HepG2 (cell line): Measurements from ENCODE around the gene ELP5. TPM values are rescaled to one million over a fixed set of nuclear protein-coding genes. Genes with fewer than 3 reads are reported as not detected.
A peak's percentile ranks its signal among the peaks of the same experiment; 100 is the strongest.

ENCODE experiments used
- CENPX ChIP-seq: sonication (generic); formaldehyde crosslinking; IDR thresholded peaks from 2 replicates; pipeline ENCODE4 v1.9.0; 2021; ENCODE audit warnings: mild to moderate bottlenecking, missing genetic modification reagents, moderate library complexity
- FOXO1 ChIP-seq: sonication (generic); formaldehyde crosslinking; IDR thresholded peaks from 2 replicates; pipeline ENCODE4 v1.4.0; 2020; ENCODE audit warnings: missing genetic modification reagents
- GPN1 ChIP-seq: sonication (generic); formaldehyde crosslinking; IDR thresholded peaks from 2 replicates; pipeline ENCODE4 v1.5.1; 2020; ENCODE audit warnings: missing genetic modification reagents, borderline replicate concordance
- HBP1 ChIP-seq: IDR thresholded peaks from 2 replicates; pipeline ENCODE4 v1.6.1; 2016; ENCODE audit warnings: low read depth, control low read depth
- MIER2 ChIP-seq: IDR thresholded peaks from 2 replicates; pipeline ENCODE4 v1.6.1; 2016; ENCODE audit warnings: missing biosample characterization, missing genetic modification reagents
- NFE2L2 ChIP-seq: fragments of 150-350 bp; IDR thresholded peaks from 2 replicates; pipeline ENCODE4 v1.6.1; 2014; ENCODE audit warnings: low read length
- NFIB ChIP-seq: sonication (generic); formaldehyde crosslinking; IDR thresholded peaks from 2 replicates; pipeline ENCODE4 v1.9.0; 2021; ENCODE audit warnings: missing genetic modification reagents, mild to moderate bottlenecking, borderline replicate concordance
- POLR2AphosphoS5 ChIP-seq: IDR thresholded peaks from 2 replicates; pipeline ENCODE4 v1.6.1; 2012; ENCODE audit warnings: low read depth, low read length
- PRPF4 ChIP-seq: fragments of 200-400 bp; formaldehyde crosslinking; IDR thresholded peaks from 2 replicates; pipeline ENCODE4 v1.6.1; 2016; ENCODE audit warnings: low read length, low read depth; ENCODE audit not compliant: poor library complexity, severe bottlenecking
- RXRA ChIP-seq: sonication (generic); formaldehyde crosslinking; IDR thresholded peaks from 2 replicates; pipeline ENCODE4 v1.5.1; 2020; ENCODE audit warnings: missing genetic modification reagents
- SMARCE1 ChIP-seq: fragments of 450-650 bp; IDR thresholded peaks from 2 replicates; pipeline ENCODE4 v1.6.1; 2017; ENCODE audit warnings: borderline replicate concordance
- SNAPC4 ChIP-seq: sonication (generic); formaldehyde crosslinking; IDR thresholded peaks from 2 replicates; pipeline ENCODE4 v1.4.0; 2020; ENCODE audit warnings: mild to moderate bottlenecking, missing genetic modification reagents
- SOX5 ChIP-seq: IDR thresholded peaks from 2 replicates; pipeline ENCODE4 v1.6.1; 2016; ENCODE audit warnings: borderline replicate concordance
- SPEN ChIP-seq: sonication (generic); formaldehyde crosslinking; IDR thresholded peaks from 2 replicates; pipeline ENCODE4 v1.5.1; 2020; ENCODE audit warnings: low read depth, mild to moderate bottlenecking, missing genetic modification reagents
- TBX3 ChIP-seq: fragments of 450-650 bp; IDR thresholded peaks from 2 replicates; pipeline ENCODE4 v1.6.1; 2017; ENCODE audit warnings: antibody characterized with exemption, mild to moderate bottlenecking, inconsistent platforms, borderline replicate concordance
- ZBTB33 ChIP-seq: sonication (generic); formaldehyde crosslinking; IDR thresholded peaks from 2 replicates; pipeline ENCODE4 v1.4.0; 2020; ENCODE audit warnings: missing genetic modification reagents
- ZC3H4 ChIP-seq: sonication (generic); formaldehyde crosslinking; IDR thresholded peaks from 2 replicates; pipeline ENCODE4 v1.4.0; 2020; ENCODE audit warnings: missing genetic modification reagents, borderline replicate concordance
- ZKSCAN5 ChIP-seq: sonication (generic); formaldehyde crosslinking; IDR thresholded peaks from 2 replicates; pipeline ENCODE4 v1.5.1; 2020; ENCODE audit warnings: mild to moderate bottlenecking, missing genetic modification reagents
- ZMAT5 ChIP-seq: sonication (generic); formaldehyde crosslinking; IDR thresholded peaks from 2 replicates; pipeline ENCODE4 v1.5.0; 2020; ENCODE audit warnings: mild to moderate bottlenecking, low read depth, missing genetic modification reagents, borderline replicate concordance
- ZNF556 ChIP-seq: sonication (generic); formaldehyde crosslinking; IDR thresholded peaks from 2 replicates; pipeline ENCODE4 v1.4.0; 2020; ENCODE audit warnings: mild to moderate bottlenecking, missing genetic modification reagents, borderline replicate concordance
- polyA plus RNA-seq, 8 experiments: library from polyadenylated mRNA; depleted of rRNA in 3 of 8; stranded (reverse) in 7 of 8; unstranded in 1 of 8; fragments of >200 nt; fragmentation: Illumina TruSeq in 4 of 8; extraction: Trizol in 4 of 8; gene quantifications; 2 replicates each; pipeline versions ENCODE4 v1.2.1 to v1.2.3, GENCODE V29; 2011 to 2016; ENCODE audit warnings: low read depth in 4 of 8, missing spikeins in 1 of 8, mixed read lengths in 1 of 8; ENCODE audit not compliant: insufficient read depth in 1 of 8
- total RNA-seq, 5 experiments: library from RNA; depleted of rRNA; stranded (reverse); fragments of >200 nt; fragmentation: Illumina TruSeq; extraction: Trizol; gene quantifications; 2 replicates each; pipeline ENCODE4 v1.2.3, GENCODE V29; 2016; ENCODE audit warnings: low read depth in 1 of 5

Gene ELP5
- total and polyA plus RNA-seq, 2 of the 13 experiments (the other 11 are each of a cell fraction or from before 2014, with no cell fraction given): 67.6 to 69.8 TPM

- TF ChIP-seq MIER2 (CRISPR knock-in tag): peak; percentile 31; the same call in 1 of the 2 replicates
- TF ChIP-seq FOXO1 (CRISPR knock-in tag): no peak
- no peak for TF ChIP-seq PRPF4
- TF ChIP-seq POLR2AphosphoS5: peak; percentile 79
- TF ChIP-seq CENPX (CRISPR knock-in tag): no peak
- no peak for TF ChIP-seq ZC3H4 (CRISPR knock-in tag)
- no peak for TF ChIP-seq ZMAT5 (CRISPR knock-in tag)
- TF ChIP-seq HBP1 (CRISPR knock-in tag): 0 out of 2 replicates have a peak, but pooled peaks have one; percentile 22
- no peak; the same call in 1 of the 2 replicates for TF ChIP-seq ZBTB33 (CRISPR knock-in tag)
- peak; percentile 84; the same call in 1 of the 2 replicates for TF ChIP-seq ZNF556 (CRISPR knock-in tag)
- no peak for TF ChIP-seq NFIB (CRISPR knock-in tag)
- peak; percentile 37; the same call in 1 of the 2 replicates for TF ChIP-seq TBX3
- TF ChIP-seq SPEN (CRISPR knock-in tag): peak; percentile 91
- peak; percentile 80 for TF ChIP-seq SNAPC4 (CRISPR knock-in tag)
- TF ChIP-seq SMARCE1: no peak
- peak; percentile 88 for TF ChIP-seq RXRA (CRISPR knock-in tag)
- TF ChIP-seq GPN1 (CRISPR knock-in tag): no peak
- TF ChIP-seq ZKSCAN5 (CRISPR knock-in tag): no peak
- TF ChIP-seq NFE2L2: 0 out of 2 replicates have a peak, but pooled peaks have one; percentile 8
- TF ChIP-seq SOX5 (CRISPR knock-in tag): peak; percentile 62; the same call in 1 of the 2 replicates
These were observed at the start of gene ELP5 (continued) for GRCh38 chr17:7252176-7253043.
